HEK293 (cell line): ENCODE measurements around the gene SELENOT.

Source experiments
- CTCF ChIA-PET: fragments of 350-600 bp; formaldehyde crosslinking; extraction: SDS; loops from one replicate; lab custom pipeline; 2021; ENCODE audit warnings: antibody characterized with exemption; lab: Yijun Ruan, JAX
- POLR2A ChIA-PET: fragments of 300-600 bp; formaldehyde crosslinking; extraction: SDS; loops from one replicate; lab custom pipeline; 2020; ENCODE audit warnings: antibody characterized with exemption, inconsistent platforms; lab: Yijun Ruan, JAX
- H3K27ac ChIP-seq: fragments of 200-500 bp; sonication (Bioruptor generic); 2 replicates; pipeline ENCODE4 v1.5.1; 2014; ENCODE audit warnings: low read depth, low read length, control low read depth, inconsistent platforms; ENCODE audit errors: extremely low read depth
- H3K36me3 ChIP-seq, 2 experiments: fragments of 200-500 bp in 1 of 2; sonication (Bioruptor generic) in 1 of 2; 1 replicate in 1 of 2; 2 replicates in 1 of 2; pipeline ENCODE4 v1.5.1; 2014 to 2017; ENCODE audit warnings: inconsistent platforms in 2 of 2, low read length in 2 of 2; ENCODE audit not compliant: control insufficient read depth in 2 of 2, insufficient read depth in 1 of 2
- H3K4me1 ChIP-seq: fragments of 200-500 bp; sonication (Bioruptor generic); 2 replicates; pipeline ENCODE4 v1.5.1; 2014; ENCODE audit warnings: mild to moderate bottlenecking, low read length, inconsistent platforms; ENCODE audit not compliant: control insufficient read depth, insufficient read depth
- H3K4me3 ChIP-seq: 2 replicates; pipeline ENCODE4 v1.5.1; 2011; ENCODE audit warnings: low read depth, mild to moderate bottlenecking, control low read depth, low read length, moderate library complexity
- H3K9me3 ChIP-seq: fragments of 200-500 bp; sonication (Bioruptor generic); 2 replicates; pipeline ENCODE4 v1.5.1; 2014; ENCODE audit warnings: low read depth, low read length, inconsistent platforms; ENCODE audit not compliant: control insufficient read depth, insufficient read depth
- CTCF ChIP-seq: fragments of 450-650 bp; formaldehyde crosslinking; IDR thresholded peaks from 2 replicates; pipeline ENCODE4 v1.5.1; 2016; ENCODE audit warnings: missing biosample characterization, missing genetic modification characterization
- KLF10 ChIP-seq: fragments of 450-650 bp; IDR thresholded peaks from 2 replicates; pipeline ENCODE4 v1.5.1; 2018; ENCODE audit warnings: missing biosample characterization, mild to moderate bottlenecking, missing genetic modification characterization
- KLF7 ChIP-seq: fragments of 450-650 bp; formaldehyde crosslinking; IDR thresholded peaks from 2 replicates; pipeline ENCODE4 v1.5.1; 2016; ENCODE audit warnings: missing biosample characterization, missing genetic modification characterization, borderline replicate concordance
- ZBTB17 ChIP-seq: fragments of 450-650 bp; formaldehyde crosslinking; IDR thresholded peaks from 2 replicates; pipeline ENCODE4 v1.5.1; 2016; ENCODE audit warnings: missing biosample characterization, missing genetic modification characterization
- ZNF16 ChIP-seq: fragments of 450-650 bp; formaldehyde crosslinking; IDR thresholded peaks from 2 replicates; pipeline ENCODE4 v1.5.1; 2016; ENCODE audit warnings: low read depth, missing biosample characterization, missing genetic modification characterization
- ZNF26 ChIP-seq: fragments of 450-650 bp; formaldehyde crosslinking; IDR thresholded peaks from 2 replicates; pipeline ENCODE4 v1.5.1; 2016; ENCODE audit warnings: missing biosample characterization, missing genetic modification characterization
- ZNF354C ChIP-seq: fragments of 450-650 bp; formaldehyde crosslinking; IDR thresholded peaks from 2 replicates; pipeline ENCODE4 v1.5.1; 2016; ENCODE audit warnings: missing biosample characterization, missing genetic modification characterization, low read depth, borderline replicate concordance
- ZNF426 ChIP-seq: fragments of 450-650 bp; formaldehyde crosslinking; IDR thresholded peaks from 2 replicates; pipeline ENCODE4 v1.5.1; 2017; ENCODE audit warnings: missing biosample characterization, missing genetic modification characterization, mild to moderate bottlenecking, inconsistent platforms, moderate library complexity
- ZNF571 ChIP-seq: fragments of 450-650 bp; formaldehyde crosslinking; IDR thresholded peaks from 2 replicates; pipeline ENCODE4 v1.5.0; 2017; ENCODE audit warnings: missing biosample characterization, missing genetic modification characterization
- ZNF585B ChIP-seq: fragments of 450-650 bp; formaldehyde crosslinking; IDR thresholded peaks from 2 replicates; pipeline ENCODE4 v1.5.1; 2016; ENCODE audit warnings: missing biosample characterization, missing genetic modification characterization
- ZNF624 ChIP-seq: fragments of 450-650 bp; formaldehyde crosslinking; IDR thresholded peaks from 2 replicates; pipeline ENCODE4 v1.5.1; 2017; ENCODE audit warnings: missing biosample characterization, missing genetic modification characterization
- ZNF626 ChIP-seq: fragments of 450-650 bp; sonication (Bioruptor Pico); formaldehyde crosslinking; IDR thresholded peaks from 2 replicates; pipeline ENCODE4 v1.5.1; 2018; ENCODE audit warnings: missing biosample characterization, missing genetic modification characterization, inconsistent platforms
- ZNF777 ChIP-seq: fragments of 450-650 bp; formaldehyde crosslinking; IDR thresholded peaks from 2 replicates; pipeline ENCODE4 v1.5.1; 2017; ENCODE audit warnings: missing biosample characterization, missing genetic modification characterization, borderline replicate concordance
- ZSCAN30 ChIP-seq: fragments of 450-650 bp; IDR thresholded peaks from 2 replicates; pipeline ENCODE4 v1.5.1; 2018; ENCODE audit warnings: missing biosample characterization, mild to moderate bottlenecking, missing genetic modification characterization, moderate library complexity
- TF ChIP-seq, protein P1 (sequence below): fragments of 450-650 bp; formaldehyde crosslinking; IDR thresholded peaks from 2 replicates; pipeline ENCODE4 v1.5.1; 2016; ENCODE audit warnings: missing biosample characterization, missing genetic modification characterization
- TF ChIP-seq, protein P2 (sequence below): fragments of 450-650 bp; formaldehyde crosslinking; IDR thresholded peaks from 2 replicates; pipeline ENCODE4 v1.5.1; 2016; ENCODE audit warnings: missing biosample characterization, missing genetic modification characterization, low read depth

Gene SELENOT

DNA sequence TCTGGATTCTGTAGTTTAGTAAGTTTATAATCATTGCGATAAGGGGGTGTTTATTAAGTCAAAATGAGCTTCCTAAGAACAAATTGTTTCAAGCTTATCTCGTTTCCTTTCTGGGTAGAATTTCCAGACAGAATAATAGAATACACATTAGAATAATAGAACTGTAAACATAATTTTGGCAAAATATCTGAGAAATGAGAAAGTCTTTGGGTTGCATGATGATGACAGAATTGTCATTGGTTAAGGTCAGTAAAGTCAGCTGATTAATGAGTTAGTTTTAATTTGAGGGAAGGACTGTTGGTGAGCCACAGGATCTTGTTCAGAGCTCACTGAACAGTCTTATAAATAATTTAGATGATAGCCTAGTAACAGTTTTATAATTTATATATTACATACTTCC lies 46.3 kb upstream of the SELENOT start:
- Histone ChIP-seq H3K4me3 (no peak overlapping the region), H3K9me3 (no peaks in the 10 kb centered on the region), H3K36me3 (peaks cover 7 to 38% of the 10 kb centered on the region in 2 experiments; a peak in 2 of 3 replicates), H3K27ac (no peak overlapping the region), H3K4me1 (no peaks in the 10 kb centered on the region)
- ChIA-PET POLR2A (no interaction called here), CTCF (no interaction called here)
- no peak for TF ChIP-seq ZSCAN30 (tag by site-specific recombination)
- TF ChIP-seq KLF7 (tag by site-specific recombination), result no peak
- TF ChIP-seq ZNF26 (tag by site-specific recombination), result no peak
- no peak for TF ChIP-seq ZNF354C
- TF ChIP-seq CTCF (tag by site-specific recombination), result no peak
- TF ChIP-seq ZNF16 (tag by site-specific recombination), result no peak
- TF ChIP-seq ZBTB17, result no peak
- no peak for TF ChIP-seq ZNF426
- no peak for TF ChIP-seq KLF10 (tag by site-specific recombination)

- Histone ChIP-seq H3K36me3 (peaks cover 7 to 35% of the 10 kb centered on the region in 2 experiments; a peak in 2 of 3 replicates), H3K9me3 (no peaks in the 10 kb centered on the region), H3K4me1 (no peaks in the 10 kb centered on the region), H3K27ac (no peak overlapping the region), H3K4me3 (no peak overlapping the region)
- POLR2A ChIA-PET, result no interaction called here
- CTCF ChIA-PET, result no interaction called here
- no peak for TF ChIP-seq ZNF777 (tag by site-specific recombination)
- no peak for TF ChIP-seq ZNF624 (tag by site-specific recombination)
- TF ChIP-seq ZNF585B (tag by site-specific recombination), result no peak
- no peak for TF ChIP-seq ZNF571 (tag by site-specific recombination)
- no peak for TF ChIP-seq ZNF626 (tag by site-specific recombination)
Measured at GRCh38 chr3:150557725-150558124, 45.4 kb upstream of the SELENOT start.

DNA sequence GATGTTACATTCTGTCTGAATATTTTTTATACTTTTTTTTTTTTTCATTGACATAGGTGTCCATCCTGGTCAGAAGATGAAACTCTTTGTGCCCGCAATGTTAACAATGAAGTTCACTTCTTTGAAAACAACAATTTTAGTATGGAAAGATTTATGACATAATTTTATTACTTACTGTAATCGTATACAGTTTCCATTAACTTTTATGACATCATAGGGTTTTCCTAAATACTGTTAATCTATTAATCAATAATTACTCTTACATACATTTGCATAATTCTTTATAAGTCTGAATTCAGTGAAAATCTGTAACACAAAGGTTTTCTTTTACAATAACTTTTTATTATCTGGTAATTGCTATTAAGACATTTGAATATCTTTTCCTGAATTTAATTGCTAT lies 38.9 kb upstream of the SELENOT start:
- Histone ChIP-seq H3K36me3 (peaks cover 17 to 52% of the 10 kb centered on the region in 2 experiments), H3K9me3 (no peaks in the 10 kb centered on the region), H3K27ac (no peak overlapping the region), H3K4me1 (no peaks in the 10 kb centered on the region)
- CTCF ChIA-PET, result no interaction called here
- TF ChIP-seq, protein P1, sequence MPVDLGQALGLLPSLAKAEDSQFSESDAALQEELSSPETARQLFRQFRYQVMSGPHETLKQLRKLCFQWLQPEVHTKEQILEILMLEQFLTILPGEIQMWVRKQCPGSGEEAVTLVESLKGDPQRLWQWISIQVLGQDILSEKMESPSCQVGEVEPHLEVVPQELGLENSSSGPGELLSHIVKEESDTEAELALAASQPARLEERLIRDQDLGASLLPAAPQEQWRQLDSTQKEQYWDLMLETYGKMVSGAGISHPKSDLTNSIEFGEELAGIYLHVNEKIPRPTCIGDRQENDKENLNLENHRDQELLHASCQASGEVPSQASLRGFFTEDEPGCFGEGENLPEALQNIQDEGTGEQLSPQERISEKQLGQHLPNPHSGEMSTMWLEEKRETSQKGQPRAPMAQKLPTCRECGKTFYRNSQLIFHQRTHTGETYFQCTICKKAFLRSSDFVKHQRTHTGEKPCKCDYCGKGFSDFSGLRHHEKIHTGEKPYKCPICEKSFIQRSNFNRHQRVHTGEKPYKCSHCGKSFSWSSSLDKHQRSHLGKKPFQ, result no peak
- TF ChIP-seq, protein P2, sequence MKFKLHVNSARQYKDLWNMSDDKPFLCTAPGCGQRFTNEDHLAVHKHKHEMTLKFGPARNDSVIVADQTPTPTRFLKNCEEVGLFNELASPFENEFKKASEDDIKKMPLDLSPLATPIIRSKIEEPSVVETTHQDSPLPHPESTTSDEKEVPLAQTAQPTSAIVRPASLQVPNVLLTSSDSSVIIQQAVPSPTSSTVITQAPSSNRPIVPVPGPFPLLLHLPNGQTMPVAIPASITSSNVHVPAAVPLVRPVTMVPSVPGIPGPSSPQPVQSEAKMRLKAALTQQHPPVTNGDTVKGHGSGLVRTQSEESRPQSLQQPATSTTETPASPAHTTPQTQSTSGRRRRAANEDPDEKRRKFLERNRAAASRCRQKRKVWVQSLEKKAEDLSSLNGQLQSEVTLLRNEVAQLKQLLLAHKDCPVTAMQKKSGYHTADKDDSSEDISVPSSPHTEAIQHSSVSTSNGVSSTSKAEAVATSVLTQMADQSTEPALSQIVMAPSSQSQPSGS (tag by site-specific recombination), result peak; percentile 65
- TF ChIP-seq, all 188 proteins: peak for 1
- H3K4me3 ChIP-seq, result no peak overlapping the region
- POLR2A ChIA-PET, result no interaction called here
